SK-N-SH (cell line): Measurements from ENCODE around the gene MYL6B. TPM values are rescaled to one million over a fixed set of nuclear protein-coding genes. Genes with fewer than 3 reads are reported as not detected.

ENCODE experiments used
- CTCF ChIA-PET: fragments of 300-600, 350-600 bp; formaldehyde crosslinking; extraction: SDS; loops from one replicate; lab custom pipeline; 2021; lab: Yijun Ruan, JAX
- POLR2A ChIA-PET: fragments of 350-600 bp; sonication (Branson Sonifier 250); formaldehyde crosslinking; extraction: SDS; loops from one replicate; lab custom pipeline; 2020; ENCODE audit warnings: antibody characterized with exemption, inconsistent platforms; lab: Yijun Ruan, JAX
- DNase-seq: peaks from one replicate; pipeline ENCODE4 v3.0.0; 2012
- H2AFZ ChIP-seq: fragments of 200-600 bp; sonication (generic); 2 replicates; pipeline ENCODE4 v1.8.1; 2016; ENCODE audit warnings: antibody characterized with exemption, mild to moderate bottlenecking, low read depth
- H3F3A ChIP-seq: fragments of 200-600 bp; sonication (generic); replicated peaks from 2 replicates; pipeline ENCODE3; 2016; ENCODE audit warnings: antibody characterized with exemption, mild to moderate bottlenecking; ENCODE audit not compliant: insufficient read depth
- H3K27ac ChIP-seq, 2 experiments: fragments of 200-500 bp in 1 of 2; fragments of 200-600 bp in 1 of 2; sonication (Bioruptor generic) in 1 of 2; sonication (generic), shearing (Covaris generic) in 1 of 2; 2 replicates each; pipeline versions ENCODE4 v1.5.1 to v1.6.1; 2014 to 2016; ENCODE audit warnings: low read depth in 2 of 2, inconsistent platforms in 1 of 2, low read length in 1 of 2, mild to moderate bottlenecking in 1 of 2, mixed read lengths in 1 of 2
- H3K27me3 ChIP-seq: fragments of 200-600 bp; sonication (generic), shearing (Covaris generic); 2 replicates; pipeline ENCODE4 v1.6.1; 2016; ENCODE audit warnings: mixed run types; ENCODE audit not compliant: insufficient read depth
- H3K36me3 ChIP-seq, 2 experiments: fragments of 200-500 bp in 1 of 2; fragments of 200-600 bp in 1 of 2; sonication (Bioruptor generic) in 1 of 2; sonication (generic) in 1 of 2; replicated peaks in 1 of 2; 2 replicates each; pipeline versions ENCODE3 to v1.5.1; 2014 to 2016; ENCODE audit warnings: low read length in 1 of 2, mild to moderate bottlenecking in 1 of 2; ENCODE audit not compliant: insufficient read depth in 2 of 2, control insufficient read depth in 1 of 2
- H3K4me1 ChIP-seq, 2 experiments: fragments of 200-500 bp in 1 of 2; fragments of 200-600 bp in 1 of 2; sonication (Bioruptor generic) in 1 of 2; sonication (generic), shearing (Covaris generic) in 1 of 2; 2 replicates each; pipeline versions ENCODE4 v1.5.1 to v1.6.1; 2014 to 2016; ENCODE audit warnings: low read depth in 1 of 2, low read length in 1 of 2, mixed run types in 1 of 2; ENCODE audit not compliant: insufficient read depth in 2 of 2, control insufficient read depth in 1 of 2
- H3K4me2 ChIP-seq: fragments of 200-600 bp; sonication (generic), shearing (Covaris generic); 2 replicates; pipeline ENCODE4 v1.6.1; 2017; ENCODE audit warnings: mixed run types
- H3K4me3 ChIP-seq, 2 experiments: fragments of 200-500 bp in 1 of 2; fragments of 200-600 bp in 1 of 2; sonication (Bioruptor generic) in 1 of 2; sonication (generic), shearing (Covaris generic) in 1 of 2; 2 replicates each; pipeline versions ENCODE4 v1.5.1 to v1.8.1; 2014 to 2016; ENCODE audit warnings: low read depth in 2 of 2, inconsistent platforms in 1 of 2, low read length in 1 of 2, mild to moderate bottlenecking in 1 of 2, mixed read lengths in 1 of 2, moderate library complexity in 1 of 2
- H3K79me2 ChIP-seq: fragments of 200-600 bp; sonication (generic); 2 replicates; pipeline ENCODE4 v1.8.1; 2017; ENCODE audit warnings: mild to moderate bottlenecking; ENCODE audit not compliant: insufficient read depth
- H3K9ac ChIP-seq: fragments of 200-600 bp; sonication (generic); 2 replicates; pipeline ENCODE4 v1.6.1; 2017; ENCODE audit warnings: mixed run types
- H3K9me2 ChIP-seq: fragments of 200-600 bp; sonication (generic); 2 replicates; pipeline ENCODE4 v1.6.1; 2017; ENCODE audit warnings: mixed run types
- H3K9me3 ChIP-seq: fragments of 200-600 bp; sonication (generic); 2 replicates; pipeline ENCODE4 v1.6.1; 2017; ENCODE audit warnings: mixed run types, mild to moderate bottlenecking, moderate library complexity
- H4K20me1 ChIP-seq: fragments of 200-600 bp; sonication (generic); 2 replicates; pipeline ENCODE4 v1.6.1; 2017; ENCODE audit warnings: mild to moderate bottlenecking, mixed run types; ENCODE audit not compliant: insufficient read depth
- CHD2 ChIP-seq: fragments of 150-350 bp; IDR thresholded peaks from 2 replicates; pipeline ENCODE4 v1.6.1; 2018; ENCODE audit warnings: low read length; ENCODE audit not compliant: partially characterized antibody
- FOSL2 ChIP-seq: IDR thresholded peaks from 2 replicates; pipeline ENCODE4 v1.4.0; 2012; ENCODE audit warnings: low read depth, mild to moderate bottlenecking, moderate library complexity, borderline replicate concordance
- GABPA ChIP-seq: IDR thresholded peaks from 2 replicates; pipeline ENCODE4 v1.4.0; 2012; ENCODE audit warnings: low read depth, mild to moderate bottlenecking
- JUND ChIP-seq: IDR thresholded peaks from 2 replicates; pipeline ENCODE4 v1.4.0; 2012
- MEF2A ChIP-seq: IDR thresholded peaks from 2 replicates; pipeline ENCODE4 v1.4.0; 2012; ENCODE audit warnings: low read depth, borderline replicate concordance
- MXI1 ChIP-seq: IDR thresholded peaks from 2 replicates; pipeline ENCODE4 v1.6.1; 2012; ENCODE audit warnings: mild to moderate bottlenecking, low read depth, low read length, improper control_type of control experiment
- NRF1 ChIP-seq: IDR thresholded peaks from 2 replicates; pipeline ENCODE4 v1.6.1; 2012; ENCODE audit warnings: low read depth, mild to moderate bottlenecking, low read length
- RAD21 ChIP-seq: IDR thresholded peaks from 2 replicates; pipeline ENCODE4 v1.6.1; 2012; ENCODE audit warnings: mild to moderate bottlenecking, low read length
- RCOR1 ChIP-seq: fragments of 150-350 bp; IDR thresholded peaks from 2 replicates; pipeline ENCODE4 v1.6.1; 2017; ENCODE audit warnings: antibody characterized with exemption, low read length
- REST ChIP-seq: IDR thresholded peaks from 2 replicates; pipeline ENCODE4 v1.6.1; 2012; ENCODE audit warnings: mild to moderate bottlenecking, low read depth, low read length, moderate library complexity
- SIN3A ChIP-seq: IDR thresholded peaks from 2 replicates; pipeline ENCODE4 v1.6.1; 2012; ENCODE audit warnings: low read depth, mild to moderate bottlenecking, low read length, moderate library complexity, borderline replicate concordance
- TAF1 ChIP-seq: IDR thresholded peaks from 2 replicates; pipeline ENCODE4 v1.6.1; 2012; ENCODE audit warnings: low read depth, mild to moderate bottlenecking, low read length, moderate library complexity, borderline replicate concordance
- TEAD4 ChIP-seq: IDR thresholded peaks from 2 replicates; pipeline ENCODE4 v1.4.0; 2012; ENCODE audit warnings: mild to moderate bottlenecking, borderline replicate concordance; ENCODE audit not compliant: insufficient read depth
- USF1 ChIP-seq: IDR thresholded peaks from 2 replicates; pipeline ENCODE4 v1.4.0; 2012; ENCODE audit warnings: low read depth, borderline replicate concordance
- USF2 ChIP-seq: fragments of 150-350 bp; IDR thresholded peaks from 2 replicates; pipeline ENCODE4 v1.6.1; 2017; ENCODE audit warnings: antibody characterized with exemption, low read length, low read depth, borderline replicate concordance
- YY1 ChIP-seq: IDR thresholded peaks from 2 replicates; pipeline ENCODE4 v1.4.0; 2012; ENCODE audit warnings: low read depth, mild to moderate bottlenecking
- ZBTB33 ChIP-seq: IDR thresholded peaks from 2 replicates; pipeline ENCODE4 v1.4.0; 2012; ENCODE audit warnings: low read depth, borderline replicate concordance
- WGBS: methylation state at CpG from one replicate; pipeline ENCODE4 v1.1.6; 2017; ENCODE audit warnings: low lambda C conversion rate; 5-methylcytosine and 5-hydroxymethylcytosine counted together
- polyA plus RNA-seq, 3 experiments: library from polyadenylated mRNA; depleted of rRNA; stranded (reverse); fragments of >200 nt; gene quantifications; 2 replicates each; pipeline ENCODE4 v1.2.3, GENCODE V29; 2012
- TF ChIP-seq, protein P1 (sequence below): IDR thresholded peaks from 2 replicates; pipeline ENCODE4 v1.4.0; 2012; ENCODE audit warnings: low read depth

Gene MYL6B
- polyA plus RNA-seq, 1 of the 3 experiments (the other 2 are of a cell fraction) = 234 TPM

DNA sequence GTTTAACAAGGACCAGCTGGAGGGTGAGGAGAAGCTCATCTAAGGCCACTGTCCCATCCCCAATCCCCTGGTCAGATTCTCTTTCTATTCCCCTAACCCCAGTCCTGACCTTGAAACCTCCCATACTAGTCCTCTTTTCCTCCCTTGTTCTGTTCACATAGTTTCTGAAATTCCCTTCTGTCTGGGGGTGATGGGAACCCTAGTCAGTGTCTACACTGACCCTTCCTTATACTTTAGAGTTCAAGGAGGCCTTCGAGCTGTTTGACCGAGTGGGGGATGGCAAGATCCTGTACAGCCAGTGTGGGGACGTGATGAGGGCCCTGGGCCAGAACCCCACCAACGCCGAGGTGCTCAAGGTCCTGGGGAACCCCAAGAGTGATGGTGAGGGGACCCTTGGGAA lies 2.4 kb downstream of the MYL6B start (continued):
- TF ChIP-seq USF2 (no peak), FOSL2 (no peak), ZBTB33 (no peak), RAD21 (no peak), MEF2A (no peak), TAF1 (no peak)
- TF ChIP-seq, all 33 proteins: peak for 0

- no peak overlapping the region for H3K4me3 ChIP-seq
- POLR2A ChIA-PET = no interaction called here
- H3K36me3 ChIP-seq = peaks cover 15 to 21% of the 10 kb centered on the region in 2 experiments
- no peak overlapping the region for H3K4me2 ChIP-seq
- peaks cover 29 to 35% of the 10 kb centered on the region in 2 experiments for H3K4me1 ChIP-seq
- no peak overlapping the region for H2AFZ ChIP-seq
- H3F3A ChIP-seq = peaks cover 31% of the 10 kb centered on the region
- no peaks in the 10 kb centered on the region for H3K9me3 ChIP-seq
- no peaks in the 10 kb centered on the region for H3K27me3 ChIP-seq
- H4K20me1 ChIP-seq = peaks cover 12% of the 10 kb centered on the region
- no peaks in the 10 kb centered on the region for H3K9me2 ChIP-seq
- CTCF ChIA-PET = interaction anchor here (0.6 to 2.4 kb wide), 4 partner anchors 29 to 366 kb away, joined by 3 to 14 read pairs (median 8); partner anchors contain the start of gene SMARCC2
- DNase-seq = no peak
- TF ChIP-seq USF2 (no peak), TAF1 (no peak), GABPA (no peak), ZBTB33 (no peak), RCOR1 (no peak), CHD2 (no peak), TEAD4 (no peak), REST (no peak), MXI1 (no peak), JUND (no peak), YY1 (no peak), USF1 (no peak), SIN3A (no peak), NRF1 (no peak)
- TF ChIP-seq, protein P1, sequence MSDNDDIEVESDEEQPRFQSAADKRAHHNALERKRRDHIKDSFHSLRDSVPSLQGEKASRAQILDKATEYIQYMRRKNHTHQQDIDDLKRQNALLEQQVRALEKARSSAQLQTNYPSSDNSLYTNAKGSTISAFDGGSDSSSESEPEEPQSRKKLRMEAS = no peak
- WGBS = 97% methylated on average over 11 of the region's 11 CpGs
- H3K9ac ChIP-seq = no peak overlapping the region
- H3K79me2 ChIP-seq = peaks cover 57% of the 10 kb centered on the region
- no peak overlapping the region for H3K27ac ChIP-seq
Observed at GRCh38 chr12:56155256-56155845, 3.0 kb downstream of the MYL6B start.
